ENCODE results near the gene AGXT2.
"Not testable (repeated sequence)": the region's sequence is repeated elsewhere in the genome, so short reads cannot be mapped to it uniquely, and the experiment has no call there.

Gene AGXT2

DNA sequence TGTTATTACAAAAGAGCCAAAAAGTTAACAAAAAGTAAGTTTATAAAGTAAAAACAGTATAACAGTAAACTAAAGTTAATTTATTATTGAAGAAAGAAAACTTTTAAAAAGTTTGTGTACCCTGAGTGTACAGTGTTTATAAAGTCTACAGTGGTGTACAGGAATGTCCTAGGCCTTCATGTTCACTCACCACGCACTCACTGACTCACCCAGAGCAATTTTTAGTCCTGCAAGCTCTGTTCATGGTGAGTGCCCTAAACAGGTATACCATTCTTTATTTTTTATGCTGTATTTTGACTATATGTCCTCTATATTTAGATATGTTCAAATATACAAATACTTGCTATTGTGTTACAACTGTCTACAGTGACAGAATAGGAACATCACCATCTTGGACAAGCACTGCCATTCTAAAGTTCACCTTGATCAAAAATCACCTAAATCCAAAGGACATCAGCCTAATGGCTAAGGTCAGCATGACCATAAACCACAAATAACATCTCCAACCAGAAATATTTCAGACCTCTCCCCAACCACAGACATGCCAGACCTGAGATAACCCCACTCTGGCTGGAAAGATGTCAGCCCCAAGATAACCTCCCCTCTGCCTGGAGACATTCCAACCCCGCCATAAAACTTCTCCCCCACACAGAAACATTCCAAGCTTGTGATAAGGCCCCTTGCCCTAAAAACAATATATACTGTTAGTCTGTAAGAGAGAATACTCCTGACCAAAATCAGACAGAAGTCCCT is 56.1 kb downstream of the AGXT2 start:
- no peaks in the 10 kb centered on the region for H3K27me3 ChIP-seq (ENCODE audit: control insufficient read depth in 1 of 2, insufficient read depth in 2 of 2, low read length in 2 of 2)
- H3K4me3 ChIP-seq (ENCODE audit: low read depth in 1 of 2, low read length in 2 of 2) = no peak overlapping the region
- no peaks in the 10 kb centered on the region for H3K9me3 ChIP-seq (ENCODE audit: low read length)
- no peak overlapping the region for H3K27ac ChIP-seq (ENCODE audit: low read depth, low read length)
- no peaks in the 10 kb centered on the region for H3K4me1 ChIP-seq (ENCODE audit: insufficient read depth, low read length)
- H3K9ac ChIP-seq (ENCODE audit: low read length) = no peak overlapping the region
- H3K36me3 ChIP-seq (ENCODE audit: insufficient read depth, low read length) = no peaks in the 10 kb centered on the region

DNA sequence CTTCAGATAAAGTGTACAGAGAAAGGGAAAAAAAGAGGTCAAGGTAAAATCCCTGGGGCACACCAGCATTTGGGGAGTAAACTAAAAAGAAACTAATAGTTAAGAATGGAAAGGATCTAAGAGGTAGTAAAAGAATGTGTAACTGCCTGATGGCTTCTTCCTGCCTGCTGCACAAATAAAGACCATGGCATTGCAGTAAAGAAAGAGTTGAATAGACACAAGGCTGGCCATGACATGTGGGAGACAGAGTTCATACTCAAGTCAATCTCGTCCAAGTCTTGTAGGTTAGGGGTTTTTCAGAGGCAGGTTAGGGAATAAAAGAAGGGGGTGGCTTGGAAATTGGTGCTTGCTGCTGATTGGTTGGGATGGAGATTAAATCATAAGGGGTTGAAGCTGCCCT is 60.8 kb downstream of the AGXT2 start:
- no peaks in the 10 kb centered on the region for H3K27me3 ChIP-seq (ENCODE audit: control insufficient read depth in 1 of 2, insufficient read depth in 2 of 2, low read length in 2 of 2)
- H3K27ac ChIP-seq (ENCODE audit: low read depth, low read length) = no peak overlapping the region
- H3K36me3 ChIP-seq (ENCODE audit: insufficient read depth, low read length) = no peaks in the 10 kb centered on the region
- H3K4me3 ChIP-seq (ENCODE audit: low read depth in 1 of 2, low read length in 2 of 2) = no peak overlapping the region
- no peaks in the 10 kb centered on the region for H3K9me3 ChIP-seq (ENCODE audit: low read length)
- no peak overlapping the region for H3K9ac ChIP-seq (ENCODE audit: low read length)
- no peaks in the 10 kb centered on the region for H3K4me1 ChIP-seq (ENCODE audit: insufficient read depth, low read length)

DNA sequence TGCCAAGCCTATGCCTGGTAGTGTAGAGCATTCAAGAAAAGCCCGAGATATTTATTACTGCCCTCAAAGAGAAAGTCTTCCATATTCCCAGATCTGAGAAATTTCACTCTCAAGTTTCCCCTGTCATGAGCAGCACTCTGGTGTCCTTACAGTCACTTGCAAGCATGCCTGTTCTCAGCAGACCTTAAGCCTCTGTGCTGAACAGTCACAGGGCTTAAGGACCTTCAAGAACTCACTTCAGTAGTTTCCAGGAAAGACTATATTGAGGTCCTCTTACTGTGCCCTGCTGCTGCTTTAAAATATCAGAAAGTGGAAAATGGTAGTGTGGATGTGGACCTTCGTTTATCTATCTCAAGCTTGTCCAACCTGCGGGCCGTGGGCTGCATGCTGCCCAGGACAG is 64.9 kb downstream of the AGXT2 start:
- no peaks in the 10 kb centered on the region for H3K27me3 ChIP-seq (ENCODE audit: control insufficient read depth in 1 of 2, insufficient read depth in 2 of 2, low read length in 2 of 2)
- no peak overlapping the region for H3K27ac ChIP-seq (ENCODE audit: low read depth, low read length)
- H3K36me3 ChIP-seq (ENCODE audit: insufficient read depth, low read length) = no peaks in the 10 kb centered on the region
- no peak overlapping the region for H3K4me3 ChIP-seq (ENCODE audit: low read depth in 1 of 2, low read length in 2 of 2)
- H3K4me1 ChIP-seq (ENCODE audit: insufficient read depth, low read length) = no peaks in the 10 kb centered on the region
- H3K9ac ChIP-seq (ENCODE audit: low read length) = no peak overlapping the region
- no peaks in the 10 kb centered on the region for H3K9me3 ChIP-seq (ENCODE audit: low read length)

DNA sequence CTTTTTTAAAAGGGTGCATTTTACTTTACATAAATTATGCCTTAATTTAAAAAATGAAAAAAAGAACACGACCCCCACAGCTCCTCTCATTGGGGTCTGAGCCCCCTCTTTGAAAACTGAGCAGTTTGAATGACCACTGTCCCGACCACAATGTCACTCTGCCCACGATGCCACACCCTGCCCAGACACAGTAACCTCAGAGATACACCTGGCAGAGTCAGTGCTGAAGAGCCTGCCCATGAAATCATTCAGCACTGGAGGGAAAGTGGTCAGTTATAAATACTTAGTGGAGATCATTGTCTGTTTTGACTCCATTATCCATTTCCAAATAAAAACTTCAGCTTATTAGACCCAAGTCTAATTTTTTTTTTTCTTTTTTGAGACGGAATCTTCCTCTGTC is 69.1 kb downstream of the AGXT2 start:
- Histone ChIP-seq H3K27ac (ENCODE audit: low read depth, low read length) (no peak overlapping the region), H3K36me3 (ENCODE audit: insufficient read depth, low read length) (no peaks in the 10 kb centered on the region), H3K9ac (ENCODE audit: low read length) (no peak overlapping the region), H3K4me1 (ENCODE audit: insufficient read depth, low read length) (no peaks in the 10 kb centered on the region), H3K27me3 (ENCODE audit: control insufficient read depth in 1 of 2, insufficient read depth in 2 of 2, low read length in 2 of 2) (no peaks in the 10 kb centered on the region), H3K4me3 (ENCODE audit: low read depth in 1 of 2, low read length in 2 of 2) (no peak overlapping the region), H3K9me3 (ENCODE audit: low read length) (no peaks in the 10 kb centered on the region)

DNA sequence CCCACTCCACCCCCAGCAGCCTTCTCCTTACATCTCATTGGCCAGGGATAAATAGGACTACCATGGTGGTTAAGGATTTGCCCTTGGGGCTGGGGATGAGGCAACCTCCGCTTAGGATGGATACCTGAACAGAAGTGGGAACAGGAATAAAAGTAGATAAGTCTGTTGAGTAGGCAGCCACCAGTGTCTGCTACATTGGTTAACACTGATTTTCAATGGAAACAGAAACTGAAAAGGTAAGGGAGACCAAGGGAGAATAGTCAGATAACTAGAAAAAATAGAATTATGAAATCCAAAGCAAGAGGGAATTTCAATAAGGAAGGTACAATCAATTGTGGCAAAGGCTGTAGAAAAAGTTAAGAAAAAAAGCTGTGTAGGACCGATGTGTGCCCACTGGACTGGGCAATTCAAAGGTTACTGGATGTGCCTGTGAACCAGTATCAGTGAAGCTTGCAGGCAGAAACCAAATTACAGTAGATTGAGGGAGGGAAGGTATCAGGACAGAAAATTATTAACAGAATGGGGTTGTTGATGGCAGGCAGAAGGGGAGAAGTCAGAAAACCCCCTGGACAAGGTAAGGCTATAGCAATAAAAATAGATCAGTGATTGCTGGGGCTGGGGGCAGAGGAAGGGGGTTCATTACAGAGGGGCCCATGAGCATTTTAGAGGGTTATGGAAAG is 69.7 kb downstream of the AGXT2 start:
- Histone ChIP-seq H3K36me3 (ENCODE audit: insufficient read depth, low read length) (no peaks in the 10 kb centered on the region), H3K4me3 (ENCODE audit: low read depth in 1 of 2, low read length in 2 of 2) (no peak overlapping the region), H3K4me1 (ENCODE audit: insufficient read depth, low read length) (no peaks in the 10 kb centered on the region), H3K9ac (ENCODE audit: low read length) (no peak overlapping the region), H3K27me3 (ENCODE audit: control insufficient read depth in 1 of 2, insufficient read depth in 2 of 2, low read length in 2 of 2) (no peaks in the 10 kb centered on the region), H3K9me3 (ENCODE audit: low read length) (no peaks in the 10 kb centered on the region), H3K27ac (ENCODE audit: low read depth, low read length) (no peak overlapping the region)

DNA sequence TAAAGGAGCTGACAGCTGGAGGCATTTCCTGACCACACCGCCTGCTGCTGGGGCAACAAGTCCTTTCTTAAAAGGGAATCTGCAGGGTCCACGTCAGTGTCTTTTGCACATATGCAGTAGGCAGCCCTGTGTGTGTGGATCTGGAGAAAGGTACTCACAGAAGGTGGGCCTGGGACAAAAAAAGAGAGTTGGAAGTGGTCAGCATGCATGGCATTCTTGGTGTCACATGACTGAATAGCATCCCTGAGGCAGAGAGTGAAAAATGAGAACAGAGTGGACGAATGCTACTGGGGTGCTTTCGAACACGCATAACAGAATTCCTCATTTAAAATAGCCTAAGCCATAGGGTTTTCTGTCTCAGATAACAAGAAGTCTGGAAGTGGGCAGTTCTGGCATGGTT is 71.4 kb downstream of the AGXT2 start:
- H3K27ac ChIP-seq (ENCODE audit: low read depth, low read length) = no peak overlapping the region
- no peaks in the 10 kb centered on the region for H3K4me1 ChIP-seq (ENCODE audit: insufficient read depth, low read length)
- no peaks in the 10 kb centered on the region for H3K36me3 ChIP-seq (ENCODE audit: insufficient read depth, low read length)
- H3K9ac ChIP-seq (ENCODE audit: low read length) = no peak overlapping the region
- H3K4me3 ChIP-seq (ENCODE audit: low read depth in 1 of 2, low read length in 2 of 2) = no peak overlapping the region
- no peaks in the 10 kb centered on the region for H3K27me3 ChIP-seq (ENCODE audit: control insufficient read depth in 1 of 2, insufficient read depth in 2 of 2, low read length in 2 of 2)
- H3K9me3 ChIP-seq (ENCODE audit: low read length) = no peaks in the 10 kb centered on the region

DNA sequence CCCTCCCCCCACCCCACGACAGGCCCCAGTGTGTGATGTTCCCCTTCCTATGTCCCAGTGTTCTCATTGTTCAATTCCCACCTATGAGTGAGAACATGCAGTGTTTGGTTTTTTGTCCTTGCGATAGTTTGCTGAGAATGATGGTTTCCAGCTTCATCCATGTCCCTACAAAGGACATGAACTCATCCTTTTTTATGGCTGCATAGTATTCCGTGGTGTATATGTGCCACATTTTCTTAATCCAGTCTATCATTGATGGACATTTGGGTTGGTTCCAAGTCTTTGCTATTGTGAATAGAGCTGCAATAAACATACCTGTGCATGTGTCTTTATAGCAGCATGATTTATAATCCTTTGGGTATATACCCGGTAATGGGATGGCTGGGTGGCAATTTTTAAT is 76.1 kb downstream of the AGXT2 start:
- not testable (repeated sequence) for H3K4me3 ChIP-seq (ENCODE audit: low read depth in 1 of 2, low read length in 2 of 2); H3K36me3 ChIP-seq (ENCODE audit: insufficient read depth, low read length); H3K27me3 ChIP-seq (ENCODE audit: control insufficient read depth in 1 of 2, insufficient read depth in 2 of 2, low read length in 2 of 2); H3K9ac ChIP-seq (ENCODE audit: low read length); H3K27ac ChIP-seq (ENCODE audit: low read depth, low read length); H3K9me3 ChIP-seq (ENCODE audit: low read length); H3K4me1 ChIP-seq (ENCODE audit: insufficient read depth, low read length)

DNA sequence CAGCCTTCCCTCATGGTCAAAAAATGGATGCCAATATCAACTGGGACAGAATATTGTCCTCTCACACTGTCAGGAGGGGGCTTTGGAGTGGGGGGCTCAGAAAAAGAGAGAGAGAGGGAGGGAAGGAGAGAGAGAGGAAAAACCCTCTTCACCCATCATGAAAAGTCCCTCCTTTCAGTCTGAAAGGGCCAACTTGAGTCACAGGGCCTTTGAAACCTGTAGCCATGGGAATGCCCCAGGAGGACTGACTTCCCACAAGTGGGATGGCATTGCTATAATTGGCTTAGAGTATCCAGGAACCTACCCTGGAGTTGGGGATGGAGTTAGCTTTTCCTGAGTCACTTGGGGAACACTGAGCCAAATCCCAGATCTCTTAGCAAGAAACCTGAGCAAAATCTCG is 77.2 kb downstream of the AGXT2 start:
- Histone ChIP-seq H3K4me3 (ENCODE audit: low read depth in 1 of 2, low read length in 2 of 2) (no peak overlapping the region), H3K27me3 (ENCODE audit: control insufficient read depth in 1 of 2, insufficient read depth in 2 of 2, low read length in 2 of 2) (no peaks in the 10 kb centered on the region), H3K9ac (ENCODE audit: low read length) (no peak overlapping the region), H3K27ac (ENCODE audit: low read depth, low read length) (no peak overlapping the region), H3K36me3 (ENCODE audit: insufficient read depth, low read length) (no peaks in the 10 kb centered on the region), H3K4me1 (ENCODE audit: insufficient read depth, low read length) (no peaks in the 10 kb centered on the region), H3K9me3 (ENCODE audit: low read length) (no peaks in the 10 kb centered on the region)

DNA sequence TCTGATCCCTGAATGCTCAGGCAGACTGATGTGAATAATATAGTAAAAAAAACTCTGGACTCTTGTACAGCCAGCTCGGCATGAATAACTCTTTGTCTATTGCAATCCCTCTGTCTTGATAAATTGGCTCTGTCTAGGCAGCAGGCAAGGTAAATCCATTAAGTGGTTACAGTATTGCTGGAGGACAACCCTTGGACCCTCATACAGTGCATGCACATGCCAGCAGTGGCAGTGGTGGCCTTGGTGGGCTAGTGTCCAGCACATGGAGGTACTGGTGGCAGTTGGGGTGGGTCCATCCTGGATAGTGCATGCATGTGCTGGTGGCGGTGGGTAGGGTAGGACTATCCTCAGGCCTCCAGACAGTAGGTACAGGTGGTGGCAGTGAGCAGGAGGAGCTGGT is 79.5 kb downstream of the AGXT2 start:
- Histone ChIP-seq H3K27me3 (ENCODE audit: control insufficient read depth in 1 of 2, insufficient read depth in 2 of 2, low read length in 2 of 2) (no peaks in the 10 kb centered on the region), H3K9ac (ENCODE audit: low read length) (no peak overlapping the region), H3K36me3 (ENCODE audit: insufficient read depth, low read length) (no peaks in the 10 kb centered on the region), H3K4me3 (ENCODE audit: low read depth in 1 of 2, low read length in 2 of 2) (no peak overlapping the region), H3K4me1 (ENCODE audit: insufficient read depth, low read length) (no peaks in the 10 kb centered on the region), H3K27ac (ENCODE audit: low read depth, low read length) (no peak overlapping the region), H3K9me3 (ENCODE audit: low read length) (no peaks in the 10 kb centered on the region)

DNA sequence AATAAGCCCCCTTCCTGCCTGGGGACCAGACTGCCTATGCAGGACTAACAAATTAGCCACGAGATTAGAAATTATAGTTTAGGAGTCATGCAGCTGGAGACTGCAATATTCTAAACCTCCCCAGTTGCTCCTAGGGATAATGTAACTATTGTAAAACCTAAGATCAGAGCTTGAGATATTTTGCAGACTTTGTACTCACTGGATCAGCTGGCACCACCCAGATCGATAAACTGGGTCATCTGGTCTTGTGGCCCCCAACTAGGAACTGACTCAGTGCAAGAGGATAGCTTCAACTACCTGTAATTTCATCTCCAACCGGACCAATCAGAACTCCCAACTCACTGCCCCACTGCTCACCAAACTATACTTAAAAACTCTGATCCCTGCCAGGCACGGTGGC is 80.2 kb downstream of the AGXT2 start:
- Histone ChIP-seq H3K27ac (ENCODE audit: low read depth, low read length) (no peak overlapping the region), H3K9ac (ENCODE audit: low read length) (no peak overlapping the region), H3K4me1 (ENCODE audit: insufficient read depth, low read length) (no peaks in the 10 kb centered on the region), H3K4me3 (ENCODE audit: low read depth in 1 of 2, low read length in 2 of 2) (no peak overlapping the region), H3K9me3 (ENCODE audit: low read length) (no peaks in the 10 kb centered on the region), H3K36me3 (ENCODE audit: insufficient read depth, low read length) (no peaks in the 10 kb centered on the region), H3K27me3 (ENCODE audit: control insufficient read depth in 1 of 2, insufficient read depth in 2 of 2, low read length in 2 of 2) (no peaks in the 10 kb centered on the region)

DNA sequence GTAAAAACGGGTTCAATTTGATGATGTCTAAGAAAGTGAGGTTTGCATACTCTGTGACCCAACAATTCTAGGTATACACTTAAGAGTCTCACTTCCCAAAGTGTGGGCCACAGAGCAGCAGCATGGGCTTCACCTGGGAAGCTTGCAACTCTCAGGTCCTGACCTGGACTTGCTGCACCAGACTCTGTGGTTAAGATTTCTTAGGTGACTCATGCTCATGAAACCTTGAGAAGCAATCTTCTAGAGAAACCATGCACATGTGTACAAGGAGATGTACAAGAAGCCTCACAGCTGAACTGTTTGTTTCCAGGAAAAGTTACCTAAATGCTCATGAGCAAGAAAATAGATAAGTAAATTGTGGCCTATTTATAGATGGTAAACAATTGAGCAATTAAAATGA is 88.4 kb downstream of the AGXT2 start:
- Histone ChIP-seq H3K9me3 (ENCODE audit: low read length) (no peaks in the 10 kb centered on the region), H3K27me3 (ENCODE audit: control insufficient read depth in 1 of 2, insufficient read depth in 2 of 2, low read length in 2 of 2) (no peaks in the 10 kb centered on the region), H3K4me1 (ENCODE audit: insufficient read depth, low read length) (no peaks in the 10 kb centered on the region), H3K9ac (ENCODE audit: low read length) (no peak overlapping the region), H3K27ac (ENCODE audit: low read depth, low read length) (no peak overlapping the region), H3K36me3 (ENCODE audit: insufficient read depth, low read length) (peaks cover 5% of the 10 kb centered on the region), H3K4me3 (ENCODE audit: low read depth in 1 of 2, low read length in 2 of 2) (no peak overlapping the region)
